IPS DF 4.7 (cell line): ENCODE data around the gene DNLZ.
"Not testable (repeated sequence)": the region's sequence is repeated elsewhere in the genome, so short reads cannot be mapped to it uniquely, and the experiment has no call there.

ENCODE experiments used
- DNase-seq: peaks from one replicate; pipeline ENCODE4 v3.0.0-alpha.2; 2013; ENCODE audit warnings: low spot score; ENCODE audit errors: extremely low read depth

The DNLZ gene

DNA sequence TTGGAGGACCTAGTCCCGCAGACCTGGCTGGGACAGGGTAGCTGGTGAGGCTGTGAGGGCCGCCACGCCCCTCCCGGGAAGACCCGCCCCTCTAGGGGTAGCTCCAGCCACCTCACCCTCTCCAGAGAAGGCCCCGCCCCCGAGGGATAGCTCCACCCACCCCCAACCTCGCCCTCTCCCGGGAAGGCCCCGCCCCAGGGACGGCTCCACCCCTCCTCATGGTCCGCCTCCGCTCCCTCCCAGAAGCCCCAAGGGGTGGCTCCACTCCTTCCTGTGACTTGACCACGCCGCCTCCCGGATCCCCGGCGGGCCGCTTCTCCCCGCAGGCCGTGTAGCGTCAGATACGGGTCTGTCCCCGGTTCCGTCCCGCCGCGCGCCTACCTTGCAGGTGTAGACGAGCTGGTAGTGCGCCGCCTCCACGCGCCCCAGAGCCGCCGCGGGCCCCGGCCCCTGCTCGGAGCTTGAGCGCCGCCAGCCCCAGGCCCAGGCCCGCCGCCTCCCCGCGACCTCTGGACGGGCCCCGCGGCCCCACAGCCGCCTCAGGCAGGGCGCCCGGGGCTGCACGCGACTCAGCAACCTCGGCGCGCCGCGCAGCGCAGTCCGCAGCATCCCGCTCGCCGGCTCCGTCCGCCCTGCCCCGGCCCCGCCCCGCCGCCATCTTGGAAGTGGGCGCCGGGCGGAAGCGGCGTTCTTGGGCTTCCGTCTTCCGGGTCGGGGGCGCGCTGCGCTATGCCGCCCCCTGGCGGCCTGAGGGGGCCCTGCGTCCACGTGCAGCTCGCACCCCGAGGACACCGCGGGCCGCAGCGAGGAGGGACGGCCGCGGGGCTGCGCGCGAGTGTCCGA lies at the start of gene DNLZ:
TSS of gene DNLZ (minus strand) at position 639 of the 843 bp plus-strand sequence. CDS start at position 609, 30 bp downstream.
- no peak for DNase-seq

- no peak for DNase-seq
Measured at GRCh38 chr9:136412962-136413361, 49.4 kb upstream of the DNLZ start.

GRCh38 chr9:136411378-136411777 lies 47.8 kb upstream of the DNLZ start:
- no peak for DNase-seq

GRCh38 chr9:136410500-136411287 lies 47.1 kb upstream of the DNLZ start, which contains the start of the genes ENTR1 and PMPCA:
Gene ENTR1, minus strand, starts transcription at chr9:136410614. Its CDS starts 217 bp downstream, at chr9:136410397.
Gene PMPCA, plus strand, starts transcription at chr9:136410658. Its CDS starts 11 bp downstream, at chr9:136410669.
- DNase-seq, result peak; percentile 49

- no peak for DNase-seq
Measured at GRCh38 chr9:136409557-136410455, 46.3 kb upstream of the DNLZ start.

GRCh38 chr9:136407911-136408310 lies 44.4 kb upstream of the DNLZ start:
- no peak for DNase-seq

- DNase-seq, result not testable (repeated sequence)
Measured at GRCh38 chr9:136407061-136407460, 43.5 kb upstream of the DNLZ start.

DNA sequence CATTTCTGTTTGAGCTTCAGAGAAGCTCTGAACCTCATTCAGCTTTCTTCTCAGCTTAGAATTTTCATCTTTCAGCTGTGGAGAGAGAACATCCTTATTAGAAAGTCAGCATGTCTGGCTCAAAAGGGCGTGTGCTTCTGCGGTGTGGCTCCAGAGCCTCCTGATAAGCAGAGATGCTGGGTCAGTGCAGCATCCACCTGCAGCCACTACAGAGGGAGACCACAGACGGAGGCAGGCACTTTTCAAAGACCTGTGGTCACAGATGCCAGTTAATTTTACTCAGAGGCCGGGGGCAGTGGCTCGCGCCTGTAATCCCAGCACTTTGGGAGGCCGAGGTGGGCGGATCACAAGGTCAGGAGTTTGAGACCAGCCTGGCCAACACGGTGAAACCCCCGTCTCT lies 42.4 kb upstream of the DNLZ start:
- not testable (repeated sequence) for DNase-seq

DNA sequence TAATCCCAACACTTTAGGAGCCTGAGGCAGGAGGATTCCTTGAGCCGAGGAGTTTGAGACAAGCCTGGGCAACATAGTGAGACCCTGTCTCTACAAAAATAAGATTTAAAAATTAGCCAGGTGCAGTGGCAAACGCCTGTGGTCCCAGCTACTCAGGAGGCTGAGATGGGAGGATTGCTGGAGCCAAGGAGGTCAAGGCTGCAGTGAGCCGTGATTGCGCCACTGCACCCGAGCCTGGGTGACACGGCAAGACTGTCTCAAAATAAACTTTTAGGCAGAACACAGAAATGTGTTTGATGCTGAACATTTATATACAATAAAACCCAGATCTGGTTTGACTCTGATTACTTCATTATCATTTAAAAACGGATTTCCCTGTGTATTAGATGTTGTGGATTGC lies 41.9 kb upstream of the DNLZ start:
- DNase-seq, result no peak

- DNase-seq, result no peak
Measured at GRCh38 chr9:136404801-136405136, 41.2 kb upstream of the DNLZ start.

- DNase-seq, result no peak
Measured at GRCh38 chr9:136403915-136404800, 40.6 kb upstream of the DNLZ start.

DNA sequence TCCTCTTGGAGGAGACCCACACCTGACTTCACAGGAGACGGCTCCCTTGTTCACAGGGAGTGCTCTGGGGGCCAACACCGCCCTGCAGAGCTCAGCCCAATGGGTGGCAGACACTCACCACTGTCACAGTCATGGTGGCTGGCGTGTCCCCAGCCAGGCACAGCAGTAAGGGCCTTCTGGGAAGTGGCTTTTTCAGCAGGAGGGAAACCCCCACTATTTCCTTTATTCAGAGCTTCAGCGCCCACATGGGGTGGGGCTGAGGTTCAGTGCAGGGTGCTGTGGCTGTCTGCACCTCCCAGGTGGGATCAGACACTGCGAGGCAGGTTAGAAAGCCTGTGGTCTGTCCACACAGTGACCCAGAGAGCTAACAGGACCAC lies 40.0 kb upstream of the DNLZ start:
- DNase-seq, result no peak

- DNase-seq, result no peak
Measured at GRCh38 chr9:136402067-136402466, 38.5 kb upstream of the DNLZ start.

GRCh38 chr9:136401173-136401922 lies 37.8 kb upstream of the DNLZ start:
- no peak for DNase-seq

GRCh38 chr9:136400038-136400834 lies 36.7 kb upstream of the DNLZ start, which contains the start of gene SNAPC4:
Gene SNAPC4, minus strand, starts transcription at chr9:136400170. Its CDS starts 1,742 bp downstream, at chr9:136398428.
- DNase-seq, result peak; percentile 46

- DNase-seq, result no peak
Measured at GRCh38 chr9:136399176-136400037, 35.9 kb upstream of the DNLZ start.

DNA sequence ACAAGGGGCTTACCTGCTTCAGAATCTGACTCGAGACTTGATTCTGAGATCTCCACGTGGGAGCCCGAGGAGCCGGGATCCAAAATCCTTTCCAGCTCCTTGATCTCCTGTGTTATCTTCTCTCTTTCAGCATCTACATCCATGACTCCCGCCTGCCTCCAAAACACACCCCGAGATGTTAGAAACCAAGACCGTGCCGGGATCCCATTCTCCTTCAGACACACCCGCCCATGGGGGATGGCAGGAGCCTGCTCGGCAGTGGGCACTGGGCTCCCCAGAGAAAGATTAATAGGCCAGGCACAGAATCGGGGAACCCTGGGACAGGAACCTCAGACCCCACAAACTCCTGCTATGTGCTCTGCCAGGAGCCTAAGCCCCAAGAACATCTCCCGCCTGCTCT lies 34.7 kb upstream of the DNLZ start:
- DNase-seq, result no peak

DNA sequence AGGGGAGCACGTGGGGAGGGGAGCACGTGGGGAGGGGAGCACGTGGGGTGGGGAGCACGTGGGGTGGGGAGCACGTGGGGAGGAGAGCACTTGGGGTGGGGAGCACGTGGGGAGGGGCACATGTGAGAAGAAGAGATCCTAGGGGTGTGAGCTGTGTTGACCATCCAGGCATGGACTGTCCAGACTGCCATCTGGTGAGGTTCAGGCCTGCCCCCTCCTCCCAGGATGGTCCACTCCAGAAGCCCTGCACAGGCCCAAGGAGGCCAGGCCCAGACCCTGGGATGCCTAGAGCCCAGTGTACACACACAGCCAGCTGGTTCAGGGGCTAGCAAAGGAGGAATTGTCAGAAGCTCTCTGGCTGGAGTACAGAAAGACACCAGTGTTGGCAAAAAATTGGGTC lies 34.1 kb upstream of the DNLZ start:
- DNase-seq, result no peak
